RWPE2 (cell line): ENCODE results near the gene ANKRD6.
"Not testable (repeated sequence)": the region's sequence is repeated elsewhere in the genome, so short reads cannot be mapped to it uniquely, and the experiment has no call there.

Experiments
- ATAC-seq: fragments of 200-7000 bp; cut with Tn5 transposase; 3 replicates; pipeline ENCODE4 v1.9.1; 2021; ENCODE audit warnings: low read depth
- DNase-seq: peaks from one replicate; pipeline ENCODE4 v3.0.0-alpha.2; 2020; ENCODE audit warnings: low spot score
- H3K27ac ChIP-seq: fragments of 450-650 bp; 2 replicates; pipeline ENCODE4 v1.5.1; 2017; ENCODE audit warnings: mild to moderate bottlenecking; ENCODE audit not compliant: poor library complexity, severe bottlenecking
- H3K27me3 ChIP-seq: fragments of 250-450 bp; sonication (Bioruptor Pico); 2 replicates; pipeline ENCODE4 v1.5.1; 2021; ENCODE audit warnings: mild to moderate bottlenecking, moderate library complexity; ENCODE audit not compliant: insufficient read depth, poor library complexity, severe bottlenecking
- H3K36me3 ChIP-seq: fragments of 250-450 bp; sonication (Bioruptor Pico); 2 replicates; pipeline ENCODE4 v1.5.1; 2020; ENCODE audit warnings: low read depth, mild to moderate bottlenecking, moderate library complexity
- H3K4me1 ChIP-seq: fragments of 250-450 bp; sonication (Bioruptor Pico); 2 replicates; pipeline ENCODE4 v1.5.1; 2021; ENCODE audit warnings: mild to moderate bottlenecking, moderate library complexity; ENCODE audit not compliant: insufficient read depth, poor library complexity, severe bottlenecking
- H3K4me3 ChIP-seq: fragments of 250-450 bp; sonication (Bioruptor Pico); 2 replicates; pipeline ENCODE4 v1.5.1; 2021; ENCODE audit warnings: mild to moderate bottlenecking, moderate library complexity; ENCODE audit not compliant: severe bottlenecking
- H3K9me3 ChIP-seq: fragments of 250-450 bp; sonication (Bioruptor Pico); 2 replicates; pipeline ENCODE4 v1.5.1; 2021; ENCODE audit warnings: mild to moderate bottlenecking, moderate library complexity; ENCODE audit not compliant: severe bottlenecking
- TF ChIP-seq, protein P1 (sequence below): fragments of 450-650 bp; IDR thresholded peaks from one replicate; pipeline ENCODE4 v1.5.1; 2017; ENCODE audit warnings: mild to moderate bottlenecking, moderate library complexity; ENCODE audit not compliant: poor library complexity, severe bottlenecking

The ANKRD6 gene

DNA sequence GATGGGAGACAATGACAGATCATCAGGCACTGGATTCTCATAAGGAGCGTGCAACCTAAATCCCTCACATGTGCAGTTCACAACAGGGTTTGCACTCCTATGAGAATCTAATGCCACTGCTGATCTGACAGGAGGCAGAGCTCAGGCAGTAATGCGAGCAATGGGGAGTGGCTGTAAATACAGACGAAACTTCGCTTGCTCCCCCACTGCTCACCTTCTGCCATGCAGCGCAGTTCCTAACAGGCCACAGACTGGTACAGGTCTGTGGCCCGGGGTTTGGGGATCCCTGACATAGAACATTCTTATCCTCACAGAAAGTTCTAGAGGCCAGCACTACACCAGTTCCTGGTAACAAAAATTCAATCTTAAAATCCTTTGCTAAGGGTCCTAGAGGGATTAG, 44.1 kb upstream of the ANKRD6 start:
- TF ChIP-seq, protein P1, sequence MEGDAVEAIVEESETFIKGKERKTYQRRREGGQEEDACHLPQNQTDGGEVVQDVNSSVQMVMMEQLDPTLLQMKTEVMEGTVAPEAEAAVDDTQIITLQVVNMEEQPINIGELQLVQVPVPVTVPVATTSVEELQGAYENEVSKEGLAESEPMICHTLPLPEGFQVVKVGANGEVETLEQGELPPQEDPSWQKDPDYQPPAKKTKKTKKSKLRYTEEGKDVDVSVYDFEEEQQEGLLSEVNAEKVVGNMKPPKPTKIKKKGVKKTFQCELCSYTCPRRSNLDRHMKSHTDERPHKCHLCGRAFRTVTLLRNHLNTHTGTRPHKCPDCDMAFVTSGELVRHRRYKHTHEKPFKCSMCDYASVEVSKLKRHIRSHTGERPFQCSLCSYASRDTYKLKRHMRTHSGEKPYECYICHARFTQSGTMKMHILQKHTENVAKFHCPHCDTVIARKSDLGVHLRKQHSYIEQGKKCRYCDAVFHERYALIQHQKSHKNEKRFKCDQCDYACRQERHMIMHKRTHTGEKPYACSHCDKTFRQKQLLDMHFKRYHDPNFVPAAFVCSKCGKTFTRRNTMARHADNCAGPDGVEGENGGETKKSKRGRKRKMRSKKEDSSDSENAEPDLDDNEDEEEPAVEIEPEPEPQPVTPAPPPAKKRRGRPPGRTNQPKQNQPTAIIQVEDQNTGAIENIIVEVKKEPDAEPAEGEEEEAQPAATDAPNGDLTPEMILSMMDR, result no peak
- ATAC-seq (no peak), DNase-seq (no peak)
- H3K4me3 ChIP-seq, result no peak overlapping the region
- no peaks in the 10 kb centered on the region for H3K36me3 ChIP-seq
- no peaks in the 10 kb centered on the region for H3K4me1 ChIP-seq
- no peaks in the 10 kb centered on the region for H3K9me3 ChIP-seq
- no peak overlapping the region for H3K27ac ChIP-seq
- peaks cover 3% of the 10 kb centered on the region for H3K27me3 ChIP-seq

DNA sequence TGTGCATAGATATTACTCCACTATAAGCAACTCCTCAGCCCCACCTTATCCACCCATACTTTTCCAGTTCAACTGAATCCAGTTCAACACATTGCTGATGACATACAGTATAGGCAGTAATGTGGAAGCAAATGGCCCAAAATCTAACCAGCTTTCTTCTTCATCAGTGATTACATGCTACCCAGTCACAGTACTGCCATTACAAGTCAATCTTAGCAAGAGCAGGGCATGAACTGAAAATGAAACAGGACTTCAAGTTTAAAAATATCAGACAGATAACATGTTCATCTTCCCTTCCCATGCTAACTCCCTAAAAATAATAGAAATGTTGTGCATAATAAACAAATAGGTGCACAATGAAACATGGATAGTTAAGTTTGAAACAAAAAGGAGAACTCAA, 40.1 kb upstream of the ANKRD6 start:
- no peaks in the 10 kb centered on the region for H3K9me3 ChIP-seq
- TF ChIP-seq, protein P1, result no peak
- peaks cover 4% of the 10 kb centered on the region for H3K27me3 ChIP-seq
- no peak for ATAC-seq
- DNase-seq, result no peak
- no peak overlapping the region for H3K4me3 ChIP-seq
- no peak overlapping the region for H3K27ac ChIP-seq
- no peaks in the 10 kb centered on the region for H3K4me1 ChIP-seq
- no peaks in the 10 kb centered on the region for H3K36me3 ChIP-seq

DNA sequence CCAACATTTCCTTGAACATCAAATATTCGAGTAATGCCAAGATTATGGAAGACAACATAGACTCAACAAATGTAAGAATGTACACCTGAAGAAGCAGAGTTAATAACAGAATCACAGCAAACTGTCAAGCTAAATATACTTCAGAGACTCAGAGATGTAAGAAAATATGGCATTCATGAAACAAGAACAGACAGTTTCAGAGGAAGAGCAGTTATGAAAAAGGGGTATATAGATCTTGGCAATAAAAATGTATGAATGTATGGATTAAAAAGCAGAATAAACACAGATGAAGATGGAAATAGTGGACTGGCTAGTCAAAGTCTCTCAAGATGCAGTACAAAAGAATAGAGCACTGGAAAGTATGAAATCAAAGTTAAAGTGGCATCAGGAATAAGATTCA, 39.3 kb upstream of the ANKRD6 start:
- Histone ChIP-seq H3K27ac (no peak overlapping the region), H3K9me3 (no peaks in the 10 kb centered on the region), H3K4me3 (no peak overlapping the region), H3K4me1 (no peaks in the 10 kb centered on the region), H3K27me3 (peaks cover 4% of the 10 kb centered on the region), H3K36me3 (no peaks in the 10 kb centered on the region)
- TF ChIP-seq, protein P1, result no peak
- no peak for DNase-seq
- no peak for ATAC-seq

DNA sequence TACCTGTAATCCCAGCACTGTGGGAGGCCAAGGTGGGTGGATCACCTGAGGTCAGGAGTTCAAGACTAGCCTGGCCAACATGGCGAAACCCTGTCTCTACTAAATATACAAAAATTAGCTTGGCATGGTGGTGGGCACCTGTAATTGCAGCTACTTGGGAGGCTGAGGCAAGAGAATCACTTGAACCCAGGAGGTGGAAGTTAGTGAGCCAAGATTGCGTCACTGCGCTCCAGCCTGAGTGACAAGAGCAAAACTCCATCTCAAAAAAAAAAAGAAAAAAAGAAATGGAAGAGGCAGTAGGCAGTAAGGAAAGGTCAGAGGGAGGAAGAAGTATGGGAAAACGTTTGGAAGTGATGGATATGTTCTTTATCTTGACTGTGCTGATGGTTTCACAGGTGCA, 35.1 kb upstream of the ANKRD6 start:
- not testable (repeated sequence) for H3K27ac ChIP-seq, ATAC-seq, DNase-seq, H3K27me3 ChIP-seq, H3K9me3 ChIP-seq, H3K4me1 ChIP-seq, H3K36me3 ChIP-seq, H3K4me3 ChIP-seq

DNA sequence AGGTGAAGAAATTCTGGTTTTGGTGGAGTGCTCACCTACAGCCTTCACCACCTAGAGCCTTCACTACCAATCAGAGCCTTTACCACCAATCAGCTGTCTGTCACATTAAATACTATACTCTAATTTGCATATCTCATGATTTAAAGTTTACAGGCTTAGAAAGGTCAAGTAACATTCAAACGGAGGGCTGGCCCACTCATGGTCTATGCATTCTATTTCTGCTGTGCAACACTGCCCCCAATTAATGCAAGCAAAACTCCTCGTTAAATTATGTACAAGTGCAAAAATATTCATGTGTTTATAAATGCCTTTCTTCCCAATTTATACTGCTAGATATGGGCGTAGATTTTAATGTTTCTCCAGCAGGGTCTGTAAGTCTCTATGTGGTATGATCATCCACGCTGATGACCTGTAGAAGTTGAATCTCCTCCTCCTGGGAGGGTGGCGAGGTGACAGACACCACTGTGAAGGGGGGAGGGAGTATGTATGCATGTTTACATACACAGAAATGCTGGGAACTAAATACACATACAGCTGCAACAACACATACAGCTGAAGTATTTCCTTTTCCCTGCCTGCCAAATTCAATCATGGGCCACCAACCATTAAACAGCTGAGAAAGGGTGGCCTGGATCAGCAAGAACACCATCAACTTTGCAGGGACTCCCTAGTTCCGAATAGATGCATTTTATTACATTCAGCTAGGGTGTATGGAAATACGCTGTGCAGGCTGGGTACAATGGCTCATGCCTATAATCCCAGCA, 34.0 kb upstream of the ANKRD6 start:
- Histone ChIP-seq H3K27ac (no peak overlapping the region), H3K36me3 (no peaks in the 10 kb centered on the region), H3K4me1 (no peaks in the 10 kb centered on the region), H3K9me3 (no peaks in the 10 kb centered on the region), H3K4me3 (no peak overlapping the region), H3K27me3 (no peaks in the 10 kb centered on the region)
- ATAC-seq (no peak), DNase-seq (no peak)
- TF ChIP-seq, protein P1, result no peak
